Panc1 (cell line): ENCODE data around the gene EVC.

Experiments used
- POLR2AphosphoS5 ChIP-seq: IDR thresholded peaks from 2 replicates; pipeline ENCODE4 v1.6.1; 2012; ENCODE audit warnings: mild to moderate bottlenecking, low read depth, low read length, moderate library complexity
- TCF7L2 ChIP-seq: IDR thresholded peaks from 2 replicates; pipeline ENCODE4 v1.6.1; 2011; ENCODE audit warnings: mild to moderate bottlenecking, low read depth, low read length, inconsistent platforms
- TF ChIP-seq, protein P1 (sequence below): fragments of 450-650 bp; IDR thresholded peaks from 2 replicates; pipeline ENCODE4 v1.5.1; 2017; ENCODE audit warnings: mild to moderate bottlenecking
- TF ChIP-seq, protein P2 (sequence below), 2 experiments: IDR thresholded peaks; 2 replicates each; pipeline ENCODE4 v1.6.1; 2011 to 2012; ENCODE audit warnings: low read depth in 2 of 2, control low read depth in 1 of 2, low read length in 1 of 2, mild to moderate bottlenecking in 1 of 2, moderate library complexity in 1 of 2; ENCODE audit not compliant: insufficient read depth in 1 of 2

DNA sequence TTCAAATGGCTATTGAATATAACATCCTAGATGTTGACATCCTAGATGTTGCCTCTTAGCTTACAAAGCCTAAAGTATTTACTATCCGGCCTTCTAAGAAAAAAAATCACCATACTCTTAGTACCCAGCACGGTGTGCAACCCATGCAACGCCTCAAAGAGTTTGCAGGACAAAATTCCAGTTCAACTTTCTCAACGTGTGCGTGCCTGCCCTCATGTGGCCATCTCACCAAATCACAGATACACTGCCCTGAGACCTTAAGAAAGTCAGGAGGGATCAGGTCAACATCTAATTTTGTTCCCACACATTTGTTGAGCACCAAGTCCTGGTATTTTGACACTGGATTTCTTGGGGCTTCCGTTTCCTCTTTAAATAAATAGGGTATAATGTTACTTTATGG, 113.6 kb downstream of the EVC start:
- TF ChIP-seq, protein P1, sequence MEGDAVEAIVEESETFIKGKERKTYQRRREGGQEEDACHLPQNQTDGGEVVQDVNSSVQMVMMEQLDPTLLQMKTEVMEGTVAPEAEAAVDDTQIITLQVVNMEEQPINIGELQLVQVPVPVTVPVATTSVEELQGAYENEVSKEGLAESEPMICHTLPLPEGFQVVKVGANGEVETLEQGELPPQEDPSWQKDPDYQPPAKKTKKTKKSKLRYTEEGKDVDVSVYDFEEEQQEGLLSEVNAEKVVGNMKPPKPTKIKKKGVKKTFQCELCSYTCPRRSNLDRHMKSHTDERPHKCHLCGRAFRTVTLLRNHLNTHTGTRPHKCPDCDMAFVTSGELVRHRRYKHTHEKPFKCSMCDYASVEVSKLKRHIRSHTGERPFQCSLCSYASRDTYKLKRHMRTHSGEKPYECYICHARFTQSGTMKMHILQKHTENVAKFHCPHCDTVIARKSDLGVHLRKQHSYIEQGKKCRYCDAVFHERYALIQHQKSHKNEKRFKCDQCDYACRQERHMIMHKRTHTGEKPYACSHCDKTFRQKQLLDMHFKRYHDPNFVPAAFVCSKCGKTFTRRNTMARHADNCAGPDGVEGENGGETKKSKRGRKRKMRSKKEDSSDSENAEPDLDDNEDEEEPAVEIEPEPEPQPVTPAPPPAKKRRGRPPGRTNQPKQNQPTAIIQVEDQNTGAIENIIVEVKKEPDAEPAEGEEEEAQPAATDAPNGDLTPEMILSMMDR: peak; percentile 76
- TF ChIP-seq POLR2AphosphoS5 (no peak), TCF7L2 (no peak)
- TF ChIP-seq, protein P2, sequence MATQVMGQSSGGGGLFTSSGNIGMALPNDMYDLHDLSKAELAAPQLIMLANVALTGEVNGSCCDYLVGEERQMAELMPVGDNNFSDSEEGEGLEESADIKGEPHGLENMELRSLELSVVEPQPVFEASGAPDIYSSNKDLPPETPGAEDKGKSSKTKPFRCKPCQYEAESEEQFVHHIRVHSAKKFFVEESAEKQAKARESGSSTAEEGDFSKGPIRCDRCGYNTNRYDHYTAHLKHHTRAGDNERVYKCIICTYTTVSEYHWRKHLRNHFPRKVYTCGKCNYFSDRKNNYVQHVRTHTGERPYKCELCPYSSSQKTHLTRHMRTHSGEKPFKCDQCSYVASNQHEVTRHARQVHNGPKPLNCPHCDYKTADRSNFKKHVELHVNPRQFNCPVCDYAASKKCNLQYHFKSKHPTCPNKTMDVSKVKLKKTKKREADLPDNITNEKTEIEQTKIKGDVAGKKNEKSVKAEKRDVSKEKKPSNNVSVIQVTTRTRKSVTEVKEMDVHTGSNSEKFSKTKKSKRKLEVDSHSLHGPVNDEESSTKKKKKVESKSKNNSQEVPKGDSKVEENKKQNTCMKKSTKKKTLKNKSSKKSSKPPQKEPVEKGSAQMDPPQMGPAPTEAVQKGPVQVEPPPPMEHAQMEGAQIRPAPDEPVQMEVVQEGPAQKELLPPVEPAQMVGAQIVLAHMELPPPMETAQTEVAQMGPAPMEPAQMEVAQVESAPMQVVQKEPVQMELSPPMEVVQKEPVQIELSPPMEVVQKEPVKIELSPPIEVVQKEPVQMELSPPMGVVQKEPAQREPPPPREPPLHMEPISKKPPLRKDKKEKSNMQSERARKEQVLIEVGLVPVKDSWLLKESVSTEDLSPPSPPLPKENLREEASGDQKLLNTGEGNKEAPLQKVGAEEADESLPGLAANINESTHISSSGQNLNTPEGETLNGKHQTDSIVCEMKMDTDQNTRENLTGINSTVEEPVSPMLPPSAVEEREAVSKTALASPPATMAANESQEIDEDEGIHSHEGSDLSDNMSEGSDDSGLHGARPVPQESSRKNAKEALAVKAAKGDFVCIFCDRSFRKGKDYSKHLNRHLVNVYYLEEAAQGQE (IDR thresholded peaks at IDR 0.05; ENCODE audit: insufficient read depth in 1 of 2, low read depth in 2 of 2, low read length in 1 of 2): no peak
